HG03108 (cell line): ENCODE data around the gene HMGCLL1.

ENCODE experiments used
- ATAC-seq: cut with Tn5 transposase; IDR thresholded peaks from one replicate; pipeline ENCODE4 v1.9.1; 2021; ENCODE audit warnings: moderate library complexity; ENCODE audit not compliant: unreplicated experiment

The HMGCLL1 gene

DNA sequence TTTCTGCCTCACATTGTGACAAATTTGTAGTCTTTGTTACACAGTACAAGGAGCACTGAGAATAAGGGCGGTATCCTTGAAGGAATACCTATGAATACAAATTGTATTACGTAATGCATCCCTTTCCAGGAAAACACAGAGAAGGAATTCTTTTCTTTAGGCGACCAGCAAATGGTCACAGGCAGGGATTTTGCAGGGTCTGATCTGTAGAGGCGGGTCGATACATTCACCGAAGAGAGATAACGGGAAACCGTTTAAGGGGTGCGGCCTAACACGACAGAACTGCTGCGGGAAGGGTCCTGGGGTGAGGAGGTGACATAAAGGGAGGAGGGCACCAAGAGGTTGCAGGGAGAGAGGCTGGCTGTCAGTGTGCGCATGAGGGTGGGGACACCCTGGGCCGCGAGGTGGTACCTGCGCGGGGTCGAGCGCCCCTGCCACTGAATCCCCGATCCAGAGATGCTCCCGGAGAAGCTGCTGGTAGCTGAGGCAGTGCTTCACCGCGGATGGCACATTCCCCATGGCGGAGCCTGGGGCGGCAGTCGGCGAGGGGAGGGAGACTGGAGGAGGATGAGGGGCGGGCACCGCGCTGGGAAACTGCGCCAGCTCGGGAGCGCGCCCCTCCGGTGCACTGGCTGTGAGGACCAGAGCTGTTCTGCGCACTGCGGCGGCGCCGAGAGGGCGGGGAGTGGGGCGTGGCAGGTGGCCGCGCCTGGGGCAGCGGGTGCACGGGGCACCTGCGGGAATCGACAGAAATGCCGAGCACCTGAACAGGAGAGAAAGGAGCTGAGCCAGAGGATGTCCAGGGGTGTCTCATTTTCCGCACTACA, at the start of gene HMGCLL1:
HMGCLL1 (minus strand) TSS at position 656 of the 827 bp plus-strand sequence; CDS start at position 519, 137 bp downstream.
- no peak for ATAC-seq

- no peak for ATAC-seq
Measured at GRCh38 chr6:55621993-55622392, 43.0 kb upstream of the HMGCLL1 start.

- no peak for ATAC-seq
Measured at GRCh38 chr6:55621244-55621643, 42.3 kb upstream of the HMGCLL1 start.

- ATAC-seq = no peak
Measured at GRCh38 chr6:55617272-55617671, 38.3 kb upstream of the HMGCLL1 start.

GRCh38 chr6:55604021-55604420, 25.0 kb upstream of the HMGCLL1 start:
- ATAC-seq = no peak

DNA sequence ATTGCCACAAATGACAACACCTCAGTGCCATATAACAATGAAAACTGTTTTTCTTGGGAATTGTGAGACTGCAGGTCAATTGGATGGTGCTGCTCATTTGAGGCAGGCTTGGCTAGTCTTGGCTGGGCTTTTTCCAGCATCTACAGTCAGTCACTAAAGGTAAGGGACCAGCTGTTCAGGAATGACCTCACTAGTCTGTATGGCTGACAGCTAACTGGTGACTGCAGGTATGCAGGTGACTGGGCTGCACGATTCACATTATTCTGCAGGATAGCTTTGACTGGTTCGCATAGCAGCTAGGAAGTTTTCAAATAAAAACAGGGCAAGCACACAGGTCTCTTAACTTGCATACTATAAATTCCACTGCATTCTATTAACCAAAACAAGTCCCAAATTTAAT, 22.1 kb upstream of the HMGCLL1 start:
- ATAC-seq = no peak

DNA sequence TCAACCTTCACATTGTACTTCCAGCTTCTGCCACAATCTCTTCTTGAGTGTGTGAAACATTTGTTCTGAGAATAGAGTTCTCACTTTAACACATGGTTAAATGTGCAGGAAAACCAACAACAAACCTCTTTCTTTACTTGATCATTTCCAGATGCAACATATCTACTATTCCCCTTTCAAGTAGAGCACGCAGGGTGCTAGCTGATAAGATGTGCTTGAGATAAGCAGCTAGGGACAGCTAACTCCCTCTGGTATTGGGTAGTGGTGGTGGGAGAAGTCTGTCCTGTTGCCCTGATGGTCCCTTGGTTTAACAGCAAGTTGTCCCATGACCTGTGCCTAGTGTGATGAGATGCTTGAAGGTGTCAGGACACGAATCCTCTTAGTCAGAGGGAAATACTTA, 15.4 kb upstream of the HMGCLL1 start:
- no peak for ATAC-seq

DNA sequence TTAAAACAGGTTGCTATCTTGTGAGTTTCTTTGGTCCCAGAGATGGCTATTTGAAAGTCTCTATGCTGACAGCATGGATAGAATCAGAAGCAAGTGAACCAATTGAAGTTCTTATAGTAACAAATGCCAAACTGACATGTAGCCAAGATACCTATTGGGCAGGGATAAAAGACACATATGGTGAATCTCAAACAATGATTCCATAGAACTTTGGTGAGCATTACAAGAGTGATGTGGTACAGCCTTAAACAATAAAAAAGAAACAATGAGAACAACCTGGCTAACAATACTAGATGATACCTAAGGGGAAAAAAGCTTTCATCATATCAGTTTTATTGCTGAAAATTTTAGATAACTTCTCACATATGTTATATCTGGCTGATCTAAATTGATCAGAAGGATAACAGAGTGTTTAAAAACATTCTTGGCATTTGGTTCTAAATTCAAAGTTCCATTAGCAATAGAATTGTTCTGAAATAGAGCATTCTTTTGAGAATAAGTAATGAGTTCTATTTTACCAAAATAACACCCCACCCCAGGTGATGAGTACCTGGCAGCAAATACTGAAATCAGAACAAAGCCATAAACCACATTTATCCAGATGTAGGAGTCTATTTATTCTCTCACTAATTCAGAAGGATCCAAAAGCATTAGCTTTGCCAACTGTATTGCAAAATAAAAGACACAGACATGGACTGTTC, 5.8 kb upstream of the HMGCLL1 start:
- ATAC-seq = no peak

DNA sequence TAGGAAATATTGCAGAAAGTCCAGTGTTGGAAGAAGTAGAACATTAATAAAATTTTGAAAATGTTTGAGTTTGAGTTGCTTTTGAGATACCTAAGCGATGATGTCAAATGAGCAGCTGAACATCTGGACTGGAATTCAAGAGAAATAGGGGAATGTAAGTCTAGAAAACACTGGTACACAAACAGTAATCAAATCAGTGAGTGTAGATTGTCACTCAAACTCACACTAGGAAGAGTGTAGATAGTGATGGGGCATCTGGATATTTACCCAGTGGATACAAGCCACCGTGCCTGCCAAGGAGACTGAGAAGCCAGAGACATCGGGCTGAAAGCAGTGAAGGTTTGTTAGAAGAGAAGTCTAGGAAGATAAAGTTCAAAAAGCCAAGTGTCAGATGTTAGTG, 2.2 kb downstream of the HMGCLL1 start:
- ATAC-seq = no peak

DNA sequence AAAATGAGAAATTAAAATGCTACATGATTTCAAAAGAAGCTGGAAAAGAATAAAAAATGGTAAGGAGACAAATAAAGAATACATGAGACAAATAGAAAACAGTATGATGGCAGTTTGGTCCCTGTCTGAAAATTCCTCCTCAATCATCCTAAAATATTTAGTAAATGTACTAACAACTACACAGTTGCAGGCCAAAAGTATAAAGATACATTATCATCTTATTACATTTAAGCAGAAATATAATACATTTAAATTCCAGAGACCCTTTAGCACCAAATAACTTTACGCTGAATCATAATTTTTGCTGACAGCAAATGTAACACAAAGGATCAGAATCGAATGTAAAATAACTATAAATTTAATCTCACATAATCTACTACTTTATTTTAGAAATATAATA, 4.4 kb downstream of the HMGCLL1 start:
- ATAC-seq = no peak

- no peak for ATAC-seq
Measured at GRCh38 chr6:55569638-55570037, 9.4 kb downstream of the HMGCLL1 start.

DNA sequence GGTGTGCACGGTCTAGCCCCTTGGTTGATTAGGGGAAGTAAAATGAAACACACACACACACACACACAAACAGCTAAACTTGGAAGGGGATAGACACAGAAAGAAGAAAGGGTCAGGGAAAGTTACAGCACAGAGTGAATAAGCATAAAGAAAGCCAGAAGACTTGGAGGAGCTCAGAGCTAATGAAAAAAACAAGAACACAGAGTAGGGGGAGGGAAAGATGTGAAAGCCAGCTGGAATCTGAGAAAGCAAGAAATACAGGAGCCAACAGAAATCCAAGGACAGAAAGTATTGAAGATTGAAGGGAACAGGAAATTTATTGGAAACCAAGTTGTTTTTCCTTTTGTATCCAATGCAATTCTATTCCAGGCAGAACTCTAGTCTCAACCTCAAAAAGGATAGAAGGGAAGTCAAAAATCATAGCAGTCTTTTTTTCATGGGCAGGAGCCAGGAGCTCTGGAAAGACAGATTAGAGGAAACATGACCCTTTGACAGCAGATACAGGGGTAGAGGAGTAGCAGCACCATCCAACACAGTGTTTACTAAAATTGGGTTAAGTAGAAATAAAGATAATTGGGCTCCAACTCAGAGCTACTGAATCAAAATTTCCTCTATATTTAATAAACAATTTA, 10.1 kb downstream of the HMGCLL1 start:
- ATAC-seq = no peak

DNA sequence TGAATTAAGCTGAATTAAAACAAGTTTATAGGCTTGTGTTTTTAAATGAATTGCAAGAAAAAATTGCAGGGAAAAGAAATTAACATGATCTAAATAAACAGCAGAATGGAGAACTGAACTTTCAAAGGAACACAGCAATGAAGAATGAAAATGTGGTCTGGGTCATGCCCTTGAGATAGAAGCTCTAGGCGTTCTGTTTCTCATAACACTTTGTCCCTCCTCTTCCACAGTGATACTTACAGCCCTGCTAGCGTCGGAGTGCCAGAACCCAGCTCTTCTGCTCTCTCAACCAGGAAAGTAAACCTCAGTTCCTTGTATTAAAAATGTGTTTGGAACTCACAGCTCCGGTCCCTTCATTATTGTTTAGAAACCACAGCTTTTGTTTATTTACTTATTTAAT, 11.4 kb downstream of the HMGCLL1 start:
- ATAC-seq = no peak

- ATAC-seq = no peak
Measured at GRCh38 chr6:55566036-55566710, 12.8 kb downstream of the HMGCLL1 start.

DNA sequence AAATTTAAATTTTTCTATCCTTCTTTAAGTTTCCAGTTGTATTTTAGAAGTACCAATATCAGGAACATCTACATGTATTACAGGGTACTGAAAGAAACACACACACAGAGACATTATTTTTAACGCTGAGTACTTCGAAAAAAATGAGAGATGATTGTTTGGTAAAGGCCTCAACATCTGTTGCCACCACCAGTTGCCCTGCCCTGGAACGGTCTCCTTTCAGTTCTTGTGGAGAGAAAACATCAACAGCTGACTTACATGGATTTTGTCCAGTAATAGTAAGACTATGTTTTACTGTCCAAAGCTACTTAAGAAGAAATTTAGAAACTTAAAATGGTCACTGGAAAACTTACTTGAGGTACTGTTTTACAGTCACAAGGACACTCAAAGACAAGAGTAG, 16.7 kb downstream of the HMGCLL1 start:
- no peak for ATAC-seq

DNA sequence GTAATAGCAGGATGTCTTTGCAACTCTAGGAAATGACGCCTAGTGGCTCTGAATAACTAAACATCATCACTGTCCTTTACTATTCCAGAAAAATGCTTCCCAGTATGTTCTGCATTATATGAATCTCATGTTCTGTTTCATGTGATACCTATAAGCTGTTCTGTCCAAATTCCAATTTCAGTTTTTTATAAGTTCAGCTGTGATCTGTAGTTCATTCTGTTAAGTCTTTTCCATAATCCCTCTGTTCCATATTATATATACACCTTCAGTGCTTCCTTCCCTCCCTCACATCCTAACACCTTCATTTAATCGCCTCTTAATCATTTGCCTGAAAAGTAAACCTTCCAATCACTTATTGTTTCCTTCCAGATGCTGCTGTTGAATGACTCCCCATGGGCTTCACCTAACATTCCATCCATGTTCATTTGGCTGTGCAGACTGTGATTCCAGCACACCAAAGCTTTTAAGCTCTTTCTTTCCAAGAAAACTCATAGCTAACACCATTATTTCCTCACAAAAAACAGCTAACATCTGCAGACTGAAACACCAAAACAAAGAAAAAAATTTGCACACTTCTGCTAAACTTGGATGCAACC, 18.6 kb downstream of the HMGCLL1 start:
- ATAC-seq = no peak

GRCh38 chr6:55557146-55557545, 21.8 kb downstream of the HMGCLL1 start:
- ATAC-seq = no peak

DNA sequence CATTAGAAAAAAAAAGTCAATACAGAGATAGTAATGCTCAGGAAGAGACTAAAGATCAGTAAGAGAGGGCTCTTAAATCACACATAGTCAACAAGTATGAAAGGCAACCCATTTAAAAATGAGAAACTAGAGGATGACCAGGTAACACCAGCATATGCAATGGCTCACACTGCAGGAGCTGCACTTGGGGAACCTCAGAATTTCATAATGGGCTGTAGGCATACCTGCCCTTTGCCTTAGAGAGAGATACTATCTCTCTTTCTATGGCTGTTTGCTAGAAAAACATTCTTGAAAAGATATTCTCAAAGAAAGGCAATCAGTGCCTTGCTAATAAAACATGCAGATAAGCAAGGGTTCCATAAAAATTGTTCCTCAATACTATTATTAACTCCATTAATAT, 33.2 kb downstream of the HMGCLL1 start:
- no peak for ATAC-seq

GRCh38 chr6:55543633-55544309, 35.2 kb downstream of the HMGCLL1 start:
- no peak for ATAC-seq

DNA sequence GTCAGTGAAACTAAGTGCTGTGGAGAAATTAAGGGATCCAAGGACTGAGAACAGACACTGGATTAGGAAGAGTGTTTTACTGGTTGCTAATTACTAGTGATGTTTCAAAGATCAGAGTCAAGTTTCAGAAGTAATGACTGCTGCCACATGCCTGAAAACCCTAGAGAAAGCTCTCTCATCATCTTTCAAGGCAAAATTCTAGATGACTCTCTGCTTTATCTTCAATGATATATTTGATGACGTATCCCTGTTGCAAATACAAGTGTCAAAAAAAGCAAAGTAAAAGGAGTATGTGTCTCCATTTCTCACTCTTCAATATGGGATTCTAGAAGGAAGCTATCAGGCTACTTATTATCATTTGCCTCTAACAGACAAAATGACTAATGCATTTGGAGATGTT, 38.0 kb downstream of the HMGCLL1 start:
- ATAC-seq = no peak
